SK-N-SH treated with all-trans-retinoic acid at 6 μM for 48 hours (cell line): ENCODE measurements around the gene RGS9.
"Not testable (repeated sequence)": the region's sequence is repeated elsewhere in the genome, so short reads cannot be mapped to it uniquely, and the experiment has no call there.

Source experiments
- ISL1 ChIP-seq: fragments of 250-450 bp; sonication (Bioruptor Pico); IDR thresholded peaks from 2 replicates; pipeline ENCODE4 v2.1.2; 2022; ENCODE audit warnings: mild to moderate bottlenecking, moderate library complexity
- OSR1 ChIP-seq: fragments of 250-450 bp; sonication (Bioruptor Pico); IDR thresholded peaks from 2 replicates; pipeline ENCODE4 v1.8.0; 2022; ENCODE audit warnings: moderate library complexity, mild to moderate bottlenecking, inconsistent platforms
- PATZ1 ChIP-seq: fragments of 250-450 bp; sonication (Bioruptor Pico); IDR thresholded peaks from 2 replicates; pipeline ENCODE4 v1.8.0; 2020; ENCODE audit warnings: mild to moderate bottlenecking, moderate library complexity, borderline replicate concordance
- RARB ChIP-seq: fragments of 250-450 bp; sonication (Bioruptor Pico); IDR thresholded peaks from 2 replicates; pipeline ENCODE4 v1.8.0; 2021; ENCODE audit warnings: mild to moderate bottlenecking, moderate library complexity
- TSHZ2 ChIP-seq: fragments of 250-450 bp; sonication (Bioruptor Pico); IDR thresholded peaks from 2 replicates; pipeline ENCODE4 v1.5.0; 2020; ENCODE audit warnings: mild to moderate bottlenecking, moderate library complexity
- ZNF70 ChIP-seq: fragments of 450-650 bp; formaldehyde crosslinking; IDR thresholded peaks from 2 replicates; pipeline ENCODE4 v1.5.0; 2020; ENCODE audit warnings: mild to moderate bottlenecking, moderate library complexity

- not testable (repeated sequence) for TF ChIP-seq ISL1 (CRISPR knock-in tag); PATZ1 (CRISPR knock-in tag); ZNF70 (CRISPR knock-in tag); OSR1 (CRISPR knock-in tag); RARB (CRISPR knock-in tag); TSHZ2
Measured at GRCh38 chr17:65180276-65180675, 43.1 kb downstream of the RGS9 start.
